Pulmonary artery endothelial cell (primary cell): ENCODE measurements around the gene SLC40A1. TPM values are rescaled to one million over a fixed set of nuclear protein-coding genes. Genes with fewer than 3 reads are reported as not detected.
A peak's percentile ranks its signal among the peaks of the same experiment; 100 is the strongest.

ENCODE experiments used
- DNase-seq: peaks from one replicate; pipeline ENCODE4 v3.0.0-alpha.2; 2011; ENCODE audit warnings: low read depth, low spot score
- total RNA-seq: library from RNA; depleted of rRNA; stranded (reverse); fragments of >200 nt; gene quantifications from 2 replicates; pipeline ENCODE4 v1.2.3, GENCODE V29; 2014

The SLC40A1 gene
- total RNA-seq, 1 donor from 2014 or later = 15.6 TPM

GRCh38 chr2:189569295-189569910 is 11.2 kb downstream of the SLC40A1 start:
- DNase-seq = peak; percentile 66

- no peak for DNase-seq
Measured at GRCh38 chr2:189566046-189566445, 14.5 kb downstream of the SLC40A1 start.

GRCh38 chr2:189561371-189562038 is 19.1 kb downstream of the SLC40A1 start:
- no peak for DNase-seq

- DNase-seq = no peak
Measured at GRCh38 chr2:189560273-189560586, 20.4 kb downstream of the SLC40A1 start.

- DNase-seq = no peak
Measured at GRCh38 chr2:189559579-189560272, 20.9 kb downstream of the SLC40A1 start.

- DNase-seq = no peak
Measured at GRCh38 chr2:189558516-189559272, 21.9 kb downstream of the SLC40A1 start.

- no peak for DNase-seq
Measured at GRCh38 chr2:189557373-189557772, 23.2 kb downstream of the SLC40A1 start.

GRCh38 chr2:189556526-189556925 is 24.1 kb downstream of the SLC40A1 start:
- no peak for DNase-seq

GRCh38 chr2:189555232-189555631 is 25.4 kb downstream of the SLC40A1 start:
- DNase-seq = no peak

- no peak for DNase-seq
Measured at GRCh38 chr2:189553504-189554088, 27.0 kb downstream of the SLC40A1 start.

GRCh38 chr2:189552991-189553404 is 27.6 kb downstream of the SLC40A1 start:
- peak; percentile 58 for DNase-seq

- peak; percentile 55 for DNase-seq
Measured at GRCh38 chr2:189552334-189552990, 28.1 kb downstream of the SLC40A1 start.

- no peak for DNase-seq
Measured at GRCh38 chr2:189551808-189552207, 28.8 kb downstream of the SLC40A1 start.

- no peak for DNase-seq
Measured at GRCh38 chr2:189549449-189549832, 31.1 kb downstream of the SLC40A1 start.

- no peak for DNase-seq
Measured at GRCh38 chr2:189548666-189549448, 31.7 kb downstream of the SLC40A1 start.

- no peak for DNase-seq
Measured at GRCh38 chr2:189545418-189545817, 35.2 kb downstream of the SLC40A1 start.

GRCh38 chr2:189544318-189545042 is 36.1 kb downstream of the SLC40A1 start:
- DNase-seq = no peak

GRCh38 chr2:189543367-189543766 is 37.2 kb downstream of the SLC40A1 start:
- no peak for DNase-seq

- DNase-seq = no peak
Measured at GRCh38 chr2:189542145-189542882, 38.3 kb downstream of the SLC40A1 start.
